ENCODE data around the gene CIAO2B.
"Not testable (repeated sequence)": the region's sequence is repeated elsewhere in the genome, so short reads cannot be mapped to it uniquely, and the experiment has no call there.

The CIAO2B gene

GRCh38 chr16:66975302-66975893 lies 41.2 kb upstream of the CIAO2B start:
- Histone ChIP-seq H3K27me3 (peaks cover 44% of the 10 kb centered on the region), H3K4me1 (ENCODE audit: control insufficient read depth in 1 of 2, insufficient read depth in 1 of 2, low read depth in 1 of 2, low read length in 1 of 2) (no peaks in the 10 kb centered on the region), H3K27ac (no peak overlapping the region), H3K4me3 (ENCODE audit: low read depth in 1 of 2, low read length in 1 of 2) (no peak overlapping the region), H3K9me3 (no peaks in the 10 kb centered on the region), H3K36me3 (no peaks in the 10 kb centered on the region)
- TF ChIP-seq CTCF (IDR thresholded peaks at IDR 0.05), result no peak

GRCh38 chr16:66974932-66975246 lies 40.7 kb upstream of the CIAO2B start:
- H3K27ac ChIP-seq; H3K36me3 ChIP-seq; H3K4me1 ChIP-seq (ENCODE audit: control insufficient read depth in 1 of 2, insufficient read depth in 1 of 2, low read depth in 1 of 2, low read length in 1 of 2); H3K9me3 ChIP-seq; H3K4me3 ChIP-seq (ENCODE audit: low read depth in 1 of 2, low read length in 1 of 2): not testable (repeated sequence)
- H3K27me3 ChIP-seq, result peaks cover 39% of the 10 kb centered on the region

- peaks cover 36% of the 10 kb centered on the region for H3K27me3 ChIP-seq
- H3K4me1 ChIP-seq (ENCODE audit: control insufficient read depth in 1 of 2, insufficient read depth in 1 of 2, low read depth in 1 of 2, low read length in 1 of 2); H3K27ac ChIP-seq; H3K36me3 ChIP-seq; H3K4me3 ChIP-seq (ENCODE audit: low read depth in 1 of 2, low read length in 1 of 2); H3K9me3 ChIP-seq: not testable (repeated sequence)
Observed at GRCh38 chr16:66974156-66974931, 40.1 kb upstream of the CIAO2B start.

GRCh38 chr16:66973716-66974115 lies 39.5 kb upstream of the CIAO2B start:
- Histone ChIP-seq H3K27ac (no peak overlapping the region), H3K36me3 (no peaks in the 10 kb centered on the region), H3K9me3 (no peaks in the 10 kb centered on the region), H3K27me3 (peaks cover 36% of the 10 kb centered on the region), H3K4me3 (ENCODE audit: low read depth in 1 of 2, low read length in 1 of 2) (no peak overlapping the region), H3K4me1 (ENCODE audit: control insufficient read depth in 1 of 2, insufficient read depth in 1 of 2, low read depth in 1 of 2, low read length in 1 of 2) (no peaks in the 10 kb centered on the region)
- no peak for TF ChIP-seq CTCF (IDR thresholded peaks at IDR 0.05)

- no peak for TF ChIP-seq CTCF (IDR thresholded peaks at IDR 0.05)
- H3K36me3 ChIP-seq, result no peaks in the 10 kb centered on the region
- no peak overlapping the region for H3K27ac ChIP-seq
- H3K27me3 ChIP-seq, result peaks cover 36% of the 10 kb centered on the region
- H3K9me3 ChIP-seq, result no peaks in the 10 kb centered on the region
- no peaks in the 10 kb centered on the region for H3K4me1 ChIP-seq (ENCODE audit: control insufficient read depth in 1 of 2, insufficient read depth in 1 of 2, low read depth in 1 of 2, low read length in 1 of 2)
- H3K4me3 ChIP-seq (ENCODE audit: low read depth in 1 of 2, low read length in 1 of 2), result no peak overlapping the region
Observed at GRCh38 chr16:66972983-66973382, 38.8 kb upstream of the CIAO2B start.

- no peaks in the 10 kb centered on the region for H3K4me1 ChIP-seq (ENCODE audit: control insufficient read depth in 1 of 2, insufficient read depth in 1 of 2, low read depth in 1 of 2, low read length in 1 of 2)
- no peaks in the 10 kb centered on the region for H3K9me3 ChIP-seq
- peaks cover 26% of the 10 kb centered on the region for H3K27me3 ChIP-seq
- no peak for TF ChIP-seq CTCF (IDR thresholded peaks at IDR 0.05)
- H3K27ac ChIP-seq, result no peak overlapping the region
- H3K4me3 ChIP-seq (ENCODE audit: low read depth in 1 of 2, low read length in 1 of 2), result no peak overlapping the region
- H3K36me3 ChIP-seq, result no peaks in the 10 kb centered on the region
Observed at GRCh38 chr16:66970775-66971720, 36.8 kb upstream of the CIAO2B start.
